GM21367 (cell line): ENCODE data around the gene FGFRL1.
"Not testable (repeated sequence)": the region's sequence is repeated elsewhere in the genome, so short reads cannot be mapped to it uniquely, and the experiment has no call there.

Source experiments
- ATAC-seq: cut with Tn5 transposase; IDR thresholded peaks from one replicate; pipeline ENCODE4 v1.9.1; 2021; ENCODE audit not compliant: unreplicated experiment

The FGFRL1 gene

GRCh38 chr4:1048773-1049590, 37.6 kb downstream of the FGFRL1 start:
- no peak for ATAC-seq

- no peak for ATAC-seq
Measured at GRCh38 chr4:1049591-1049905, 38.1 kb downstream of the FGFRL1 start.

- no peak for ATAC-seq
Measured at GRCh38 chr4:1050486-1051213, 39.2 kb downstream of the FGFRL1 start.

- ATAC-seq, result no peak
Measured at GRCh38 chr4:1051472-1051871, 40.0 kb downstream of the FGFRL1 start.

- ATAC-seq, result no peak
Measured at GRCh38 chr4:1052231-1052671, 40.8 kb downstream of the FGFRL1 start.

GRCh38 chr4:1053080-1053661, 41.7 kb downstream of the FGFRL1 start:
- no peak for ATAC-seq

- not testable (repeated sequence) for ATAC-seq
Measured at GRCh38 chr4:1053891-1054290, 42.5 kb downstream of the FGFRL1 start.

GRCh38 chr4:1054696-1055242, 43.3 kb downstream of the FGFRL1 start:
- not testable (repeated sequence) for ATAC-seq

- ATAC-seq, result not testable (repeated sequence)
Measured at GRCh38 chr4:1055243-1055701, 43.8 kb downstream of the FGFRL1 start.

GRCh38 chr4:1055721-1056590, 44.5 kb downstream of the FGFRL1 start:
- no peak for ATAC-seq

GRCh38 chr4:1056671-1057402, 45.4 kb downstream of the FGFRL1 start:
- no peak for ATAC-seq

- no peak for ATAC-seq
Measured at GRCh38 chr4:1057403-1057745, 45.9 kb downstream of the FGFRL1 start.

- ATAC-seq, result no peak
Measured at GRCh38 chr4:1058198-1058996, 47.0 kb downstream of the FGFRL1 start.

GRCh38 chr4:1058997-1059665, 47.7 kb downstream of the FGFRL1 start:
- no peak for ATAC-seq

- ATAC-seq, result no peak
Measured at GRCh38 chr4:1060121-1060520, 48.7 kb downstream of the FGFRL1 start.

GRCh38 chr4:1060621-1061020, 49.2 kb downstream of the FGFRL1 start:
- ATAC-seq, result no peak

- ATAC-seq, result no peak
Measured at GRCh38 chr4:1061056-1061700, 49.8 kb downstream of the FGFRL1 start.

GRCh38 chr4:1061760-1062159, 50.3 kb downstream of the FGFRL1 start:
- no peak for ATAC-seq
